Astrocyte (in vitro differentiated cells and primary cell): Measurements from ENCODE around the gene SLC35C1. TPM values are rescaled to one million over a fixed set of nuclear protein-coding genes. Genes with fewer than 3 reads are reported as not detected.

Source experiments
- DNase-seq: peaks from one replicate; pipeline ENCODE4 v3.0.0-alpha.2; 2010; ENCODE audit warnings: low read depth
- FAIRE-seq: peaks from 2 replicates; lab custom pipeline; 2011; peaks lifted over from hg19 to GRCh38; lab: Jason Lieb, UNC
- H2AFZ ChIP-seq: 2 replicates; pipeline ENCODE4 v1.6.0; 2012; ENCODE audit warnings: low read depth, low read length, inconsistent platforms
- H3K27ac ChIP-seq: 2 replicates; pipeline ENCODE4 v1.5.1; 2011; ENCODE audit warnings: low read depth, low read length, inconsistent platforms
- H3K27me3 ChIP-seq: 2 replicates; pipeline ENCODE4 v1.6.0; 2011; ENCODE audit warnings: low read length, inconsistent platforms; ENCODE audit not compliant: insufficient read depth
- H3K36me3 ChIP-seq: 2 replicates; pipeline ENCODE4 v1.5.1; 2011; ENCODE audit warnings: low read length, inconsistent platforms; ENCODE audit not compliant: insufficient read depth
- H3K4me1 ChIP-seq: 2 replicates; pipeline ENCODE4 v1.5.1; 2011; ENCODE audit warnings: low read length, inconsistent platforms; ENCODE audit not compliant: insufficient read depth
- H3K4me2 ChIP-seq: 2 replicates; pipeline ENCODE4 v1.6.0; 2012; ENCODE audit warnings: low read length, inconsistent platforms
- H3K4me3 ChIP-seq: 2 replicates; pipeline ENCODE4 v1.5.1; 2011; ENCODE audit warnings: low read depth, mild to moderate bottlenecking, low read length, inconsistent platforms; ENCODE audit not compliant: insufficient read depth
- H3K79me2 ChIP-seq: 2 replicates; pipeline ENCODE4 v1.6.0; 2012; ENCODE audit warnings: mild to moderate bottlenecking, low read length, inconsistent platforms; ENCODE audit not compliant: insufficient read depth
- H3K9ac ChIP-seq: 2 replicates; pipeline ENCODE4 v1.6.0; 2012; ENCODE audit warnings: mild to moderate bottlenecking, low read length, inconsistent platforms
- H3K9me3 ChIP-seq: 2 replicates; pipeline ENCODE4 v1.5.1; 2012; ENCODE audit warnings: low read depth, mild to moderate bottlenecking, low read length, inconsistent platforms; ENCODE audit not compliant: insufficient read depth
- H4K20me1 ChIP-seq: 2 replicates; pipeline ENCODE4 v1.6.0; 2012; ENCODE audit warnings: low read length, inconsistent platforms; ENCODE audit not compliant: insufficient read depth
- H3K27ac Mint-ChIP-seq: one replicate; pipeline ENCODE4 v1.8.0; 2021; ENCODE audit warnings: mild to moderate bottlenecking, mixed read lengths; ENCODE audit not compliant: unreplicated experiment
- H3K27me3 Mint-ChIP-seq: one replicate; pipeline ENCODE4 v1.8.0; 2021; ENCODE audit warnings: low read depth, mixed read lengths; ENCODE audit not compliant: unreplicated experiment
- H3K36me3 Mint-ChIP-seq: one replicate; pipeline ENCODE4 v1.8.0; 2021; ENCODE audit warnings: low read depth, mixed read lengths; ENCODE audit not compliant: unreplicated experiment
- H3K4me1 Mint-ChIP-seq: one replicate; pipeline ENCODE4 v1.8.0; 2021; ENCODE audit warnings: low read depth, mixed read lengths; ENCODE audit not compliant: unreplicated experiment
- H3K4me3 Mint-ChIP-seq: one replicate; pipeline ENCODE4 v1.8.0; 2021; ENCODE audit warnings: mild to moderate bottlenecking, moderate library complexity, mixed read lengths; ENCODE audit not compliant: unreplicated experiment
- H3K9me3 Mint-ChIP-seq: one replicate; pipeline ENCODE4 v1.8.0; 2021; ENCODE audit warnings: mild to moderate bottlenecking, mixed read lengths; ENCODE audit not compliant: unreplicated experiment
- CTCF ChIP-seq: IDR thresholded peaks from 2 replicates; pipeline ENCODE4 v1.5.1; 2011; ENCODE audit warnings: low read depth, mild to moderate bottlenecking, inconsistent platforms, low read length, moderate library complexity; ENCODE audit not compliant: insufficient read depth
- EZH2 ChIP-seq: IDR thresholded peaks from 2 replicates; pipeline ENCODE4 v1.6.1; 2012; ENCODE audit warnings: mild to moderate bottlenecking, low read length, inconsistent platforms; ENCODE audit not compliant: insufficient read depth
- total RNA-seq: library from RNA; stranded (reverse); gene quantifications from 2 replicates; pipeline ENCODE4 v1.2.1, GENCODE V29; 2021

SLC35C1 gene
- total RNA-seq, 1 donor from 2014 or later, result 23.4 TPM

GRCh38 chr11:45803971-45804760 is 783 bp upstream of the SLC35C1 start:
- H3K27ac Mint-ChIP-seq, result peak overlapping the region; percentile 62
- peak overlapping the region; percentile 90 for H2AFZ ChIP-seq

GRCh38 chr11:45805305-45806071 is 539 bp downstream of the SLC35C1 start:
- peak overlapping the region; percentile 93 for H3K27ac ChIP-seq
- peak overlapping the region; percentile 99 for H3K27ac Mint-ChIP-seq

More at GRCh38 chr11:45803971-45804760, 783 bp upstream of the SLC35C1 start:
- peak overlapping the region; percentile 93 for H3K27ac ChIP-seq
- Mint-ChIP-seq H3K9me3 (no peaks in the 10 kb centered on the region), H3K4me1 (peaks cover 19% of the 10 kb centered on the region), H3K36me3 (peaks cover 5% of the 10 kb centered on the region), H3K27me3 (peaks cover 16% of the 10 kb centered on the region), H3K4me3 (peak overlapping the region; percentile 90)
- peak overlapping the region; percentile 99 for H3K4me2 ChIP-seq
- H3K79me2 ChIP-seq, result peaks cover 39% of the 10 kb centered on the region
- H3K27me3 ChIP-seq, result no peaks in the 10 kb centered on the region
- H3K4me1 ChIP-seq, result peaks cover 29% of the 10 kb centered on the region
- H3K36me3 ChIP-seq, result peaks cover 1% of the 10 kb centered on the region
- TF ChIP-seq CTCF (no peak), EZH2 (no peak)
- DNase-seq (peak; percentile 44), FAIRE-seq (no peak)
- H3K4me3 ChIP-seq, result peak overlapping the region; percentile 84
- peaks cover 35% of the 10 kb centered on the region for H4K20me1 ChIP-seq
- H3K9ac ChIP-seq, result peak overlapping the region; percentile 99
- H3K9me3 ChIP-seq, result no peaks in the 10 kb centered on the region

More at GRCh38 chr11:45805305-45806071, 539 bp downstream of the SLC35C1 start:
- Histone ChIP-seq H3K79me2 (peaks cover 49% of the 10 kb centered on the region), H3K4me2 (peak overlapping the region; percentile 99), H3K4me3 (peak overlapping the region; percentile 84), H4K20me1 (peaks cover 48% of the 10 kb centered on the region), H3K9ac (peak overlapping the region; percentile 99), H3K27me3 (no peaks in the 10 kb centered on the region), H3K36me3 (peaks cover 7% of the 10 kb centered on the region), H3K9me3 (no peaks in the 10 kb centered on the region), H3K4me1 (peaks cover 32% of the 10 kb centered on the region), H2AFZ (peak overlapping the region; percentile 62)
- DNase-seq (peak; percentile 80), FAIRE-seq (no peak)
- Mint-ChIP-seq H3K27me3 (peaks cover 16% of the 10 kb centered on the region), H3K9me3 (no peaks in the 10 kb centered on the region), H3K4me3 (peak overlapping the region; percentile 90), H3K4me1 (peaks cover 25% of the 10 kb centered on the region), H3K36me3 (peaks cover 13% of the 10 kb centered on the region)
- TF ChIP-seq CTCF, result no peak
- TF ChIP-seq EZH2, result no peak
